Memory B cell (primary cell): ENCODE data around the gene GALNT6.
A peak's percentile ranks its signal among the peaks of the same experiment; 100 is the strongest.

Source experiments
- ATAC-seq: fragments of 150-1000 bp; cut with Tn5 transposase; 2 replicates; pipeline ENCODE4 v1.10.0; 2021; ENCODE audit warnings: low read depth, mild to moderate bottlenecking, moderate library complexity
- DNase-seq, 2 donors: peaks; one replicate each; pipeline ENCODE4 v3.0.0; 2022; ENCODE audit warnings: low spot score in 2 of 2
- H3K27ac Mint-ChIP-seq: one replicate; pipeline ENCODE4 v1.8.0; 2022; ENCODE audit warnings: mild to moderate bottlenecking, moderate library complexity, mixed read lengths
- H3K27me3 Mint-ChIP-seq: one replicate; pipeline ENCODE4 v1.8.0; 2022; ENCODE audit warnings: mixed read lengths
- H3K36me3 Mint-ChIP-seq: one replicate; pipeline ENCODE4 v1.8.0; 2022; ENCODE audit warnings: mild to moderate bottlenecking, mixed read lengths
- H3K4me1 Mint-ChIP-seq: one replicate; pipeline ENCODE4 v1.8.0; 2022; ENCODE audit warnings: mixed read lengths
- H3K4me3 Mint-ChIP-seq: one replicate; pipeline ENCODE4 v1.8.0; 2022; ENCODE audit warnings: mild to moderate bottlenecking, moderate library complexity, mixed read lengths
- H3K9me3 Mint-ChIP-seq: one replicate; pipeline ENCODE4 v1.8.0; 2022; ENCODE audit warnings: mixed read lengths

The GALNT6 gene

DNA sequence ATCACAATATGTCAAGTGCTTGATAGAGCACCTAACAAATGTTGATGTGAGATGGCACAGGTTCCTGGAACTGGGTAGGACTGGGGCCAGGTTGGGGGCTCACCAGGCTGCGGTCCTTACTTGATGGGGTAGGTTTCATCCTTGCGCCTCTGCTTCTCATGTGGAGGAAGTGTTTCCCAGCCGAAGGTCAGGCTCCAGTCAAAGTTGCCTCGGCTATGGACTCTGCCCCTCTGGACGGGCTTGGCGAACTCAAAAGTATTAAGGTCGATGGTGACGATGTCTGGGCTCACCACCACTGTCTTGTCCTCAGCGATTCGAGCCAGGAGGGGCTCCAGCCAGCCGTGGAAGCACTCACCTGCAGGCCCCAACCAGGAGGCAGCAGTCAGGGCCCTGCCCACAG is 27.2 kb downstream of the GALNT6 start:
- peaks cover 9% of the 10 kb centered on the region for H3K36me3 Mint-ChIP-seq

DNA sequence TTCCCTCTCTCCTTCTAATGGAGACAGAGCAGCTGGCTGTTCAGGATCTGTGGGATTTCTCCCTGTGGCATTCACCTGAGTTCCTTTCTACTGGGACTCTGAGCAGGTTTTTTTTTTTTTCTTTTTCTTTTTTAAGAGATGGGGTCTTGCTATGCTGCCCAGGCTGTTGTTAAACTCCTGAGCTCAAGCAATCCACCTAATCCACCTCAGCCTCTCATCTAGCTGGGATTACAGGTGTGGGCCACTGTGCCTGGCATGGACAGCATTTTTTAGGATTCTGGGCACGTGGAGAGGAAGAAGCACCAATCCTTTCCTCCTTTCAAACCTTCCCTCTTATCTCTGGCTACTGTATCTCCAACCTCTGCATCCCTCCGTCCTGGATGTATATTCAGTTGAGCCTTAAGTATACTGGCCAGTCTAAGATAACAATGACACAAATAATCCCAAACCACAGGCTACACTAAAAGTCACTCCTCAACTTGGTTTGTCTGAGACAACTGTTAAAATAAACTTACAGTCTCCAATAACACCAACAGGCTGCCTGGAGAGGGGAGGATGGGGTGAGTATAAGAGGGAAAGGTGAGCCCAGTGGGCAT is 28.4 kb downstream of the GALNT6 start:
- peaks cover 11% of the 10 kb centered on the region for H3K36me3 Mint-ChIP-seq
- H3K27me3 Mint-ChIP-seq, result no peaks in the 10 kb centered on the region
- ATAC-seq, result no peak
- no peak overlapping the region for H3K27ac Mint-ChIP-seq
- no peaks in the 10 kb centered on the region for H3K9me3 Mint-ChIP-seq
- H3K4me3 Mint-ChIP-seq, result no peak overlapping the region
- H3K4me1 Mint-ChIP-seq, result peaks cover 19% of the 10 kb centered on the region
- no peak for DNase-seq

More for the DNA sequence above, 27.2 kb downstream of the GALNT6 start:
- Mint-ChIP-seq H3K27ac (no peak overlapping the region), H3K27me3 (no peaks in the 10 kb centered on the region), H3K4me3 (no peak overlapping the region), H3K4me1 (peaks cover 17% of the 10 kb centered on the region), H3K9me3 (no peaks in the 10 kb centered on the region)
- no peak for DNase-seq
- ATAC-seq, result no peak

DNA sequence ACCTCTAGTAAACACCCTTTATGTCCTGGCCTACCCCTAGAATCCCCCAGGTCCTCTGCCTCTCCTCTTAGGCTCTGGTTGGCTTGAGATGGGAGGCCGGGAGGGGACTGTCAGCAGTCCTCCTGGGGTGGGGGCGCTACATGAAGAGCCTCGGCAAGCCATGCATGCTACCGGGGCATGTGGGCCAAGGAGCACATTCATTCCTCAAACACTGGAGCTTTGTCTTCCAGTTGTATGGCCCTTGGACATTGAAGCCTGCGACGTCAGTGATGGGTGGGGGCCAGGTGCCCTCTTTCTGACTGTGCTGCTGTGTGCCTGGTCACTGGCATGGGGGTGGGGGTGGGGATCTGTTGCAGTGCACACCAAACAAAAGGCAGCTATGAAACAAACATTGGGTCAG is 28.9 kb downstream of the GALNT6 start:
- H3K27ac Mint-ChIP-seq, result no peak overlapping the region
- DNase-seq, result no peak
- no peak for ATAC-seq
- H3K27me3 Mint-ChIP-seq, result no peaks in the 10 kb centered on the region
- peaks cover 11% of the 10 kb centered on the region for H3K36me3 Mint-ChIP-seq
- peaks cover 18% of the 10 kb centered on the region for H3K4me1 Mint-ChIP-seq
- H3K9me3 Mint-ChIP-seq, result no peaks in the 10 kb centered on the region
- H3K4me3 Mint-ChIP-seq, result no peak overlapping the region

DNA sequence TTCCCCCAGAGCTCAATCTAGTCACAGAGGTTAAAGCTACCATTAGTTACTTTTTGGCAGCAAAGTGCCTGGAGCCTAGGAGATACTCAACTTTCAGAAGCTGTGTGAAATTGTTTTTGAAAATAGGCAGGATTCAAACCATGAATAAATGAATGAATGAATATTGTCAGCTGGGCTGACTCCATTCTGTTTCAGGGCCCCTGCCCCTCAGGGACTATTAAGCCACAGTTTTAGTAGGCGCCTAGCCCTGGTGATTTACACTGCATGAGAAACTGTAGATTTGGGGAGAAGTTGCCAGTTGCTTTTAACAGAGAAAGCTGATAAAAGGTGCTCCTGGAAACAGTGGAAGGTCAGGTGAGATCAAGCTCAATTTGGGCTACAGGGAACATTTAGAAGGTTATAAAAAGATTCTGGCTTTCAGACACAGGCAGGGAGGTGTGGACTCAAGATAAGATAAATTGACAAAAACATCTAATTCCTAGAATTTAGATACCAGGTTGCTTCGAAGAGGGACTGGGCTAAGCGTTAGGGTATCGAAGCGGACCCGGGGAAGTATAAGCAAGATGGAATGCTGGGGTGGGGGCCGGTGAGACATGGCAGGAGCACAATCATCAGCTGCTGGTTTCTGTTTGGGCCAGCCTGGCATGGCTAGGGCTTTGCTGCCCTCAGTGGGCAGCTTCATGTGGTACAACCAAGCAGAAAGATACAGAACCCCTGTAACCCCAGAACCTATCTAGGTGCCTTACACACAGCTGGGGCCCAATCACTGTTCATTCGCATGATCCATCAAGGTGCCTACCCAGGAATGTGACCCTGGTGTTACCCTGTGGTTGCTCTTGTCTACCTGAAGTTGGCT is 29.8 kb downstream of the GALNT6 start:
- Mint-ChIP-seq H3K27me3 (no peaks in the 10 kb centered on the region), H3K9me3 (no peaks in the 10 kb centered on the region), H3K27ac (no peak overlapping the region), H3K36me3 (peaks cover 11% of the 10 kb centered on the region), H3K4me3 (no peak overlapping the region), H3K4me1 (peaks cover 24% of the 10 kb centered on the region)
- ATAC-seq (no peak), DNase-seq (no peak)

DNA sequence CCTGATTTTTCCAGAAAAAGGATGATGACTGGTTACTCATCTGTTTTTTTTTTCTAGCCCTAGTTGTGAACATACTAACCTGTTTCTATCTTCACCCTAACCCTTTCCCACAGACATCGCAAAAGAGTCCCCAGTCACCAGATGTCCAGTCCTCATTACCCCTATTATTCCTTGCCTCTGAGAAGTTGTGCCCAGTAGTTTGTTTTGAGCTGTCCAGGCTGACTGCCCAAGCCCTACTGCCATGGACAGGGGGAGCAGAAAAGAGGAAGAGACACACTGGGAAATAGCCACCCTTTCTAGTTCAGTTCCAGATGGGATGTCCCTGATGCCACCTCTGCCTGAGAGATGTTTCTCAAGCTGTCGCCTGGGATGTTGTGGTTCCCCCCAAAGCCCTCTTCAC is 30.9 kb downstream of the GALNT6 start:
- Mint-ChIP-seq H3K4me3 (no peak overlapping the region), H3K4me1 (peaks cover 24% of the 10 kb centered on the region), H3K9me3 (no peaks in the 10 kb centered on the region), H3K27ac (no peak overlapping the region), H3K27me3 (no peaks in the 10 kb centered on the region), H3K36me3 (peaks cover 11% of the 10 kb centered on the region)
- ATAC-seq (no peak), DNase-seq (no peak)

DNA sequence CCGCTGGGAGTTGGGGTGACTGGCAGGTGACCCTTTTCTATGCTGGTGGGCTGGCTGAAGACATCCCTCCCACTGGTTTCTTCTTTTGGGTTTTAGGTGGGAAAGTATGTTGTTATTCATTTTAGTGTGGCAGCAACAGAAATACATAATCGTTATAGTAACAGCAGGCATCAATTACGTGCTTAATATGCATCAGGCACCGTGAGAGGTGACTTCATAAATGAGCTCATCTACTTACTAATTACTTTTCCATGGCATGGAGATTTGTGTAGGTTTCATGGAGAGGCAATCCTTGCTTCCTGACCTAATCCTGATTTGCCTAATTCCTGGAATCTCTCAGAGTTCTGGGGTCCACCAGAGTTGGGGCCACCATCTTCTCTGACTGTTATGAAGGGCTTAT is 31.4 kb downstream of the GALNT6 start:
- Mint-ChIP-seq H3K27ac (no peak overlapping the region), H3K4me1 (peaks cover 26% of the 10 kb centered on the region), H3K9me3 (no peaks in the 10 kb centered on the region), H3K27me3 (no peaks in the 10 kb centered on the region), H3K4me3 (no peak overlapping the region), H3K36me3 (peaks cover 11% of the 10 kb centered on the region)
- ATAC-seq, result no peak
- DNase-seq, result no peak

DNA sequence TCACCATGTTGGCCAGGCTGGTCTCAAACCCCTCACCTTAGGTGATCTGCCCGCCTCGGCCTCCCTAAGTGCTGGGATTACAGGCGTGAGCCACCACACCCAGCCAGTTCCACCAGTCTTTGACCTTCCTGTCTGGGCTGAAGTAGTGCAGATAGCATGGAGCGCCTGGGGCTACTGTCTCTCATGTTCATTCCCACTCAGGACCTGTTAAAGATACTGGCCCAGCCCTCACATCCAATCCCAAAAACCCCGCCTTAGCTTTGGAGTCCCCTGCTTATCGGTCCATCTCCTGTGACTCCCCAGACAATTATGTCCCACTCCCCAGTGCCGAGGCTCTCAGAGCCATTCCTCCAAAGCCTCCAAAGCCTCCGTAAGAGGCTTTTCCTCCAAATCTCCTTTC is 32.7 kb downstream of the GALNT6 start:
- Mint-ChIP-seq H3K4me1 (peaks cover 26% of the 10 kb centered on the region), H3K27ac (no peak overlapping the region), H3K27me3 (no peaks in the 10 kb centered on the region), H3K36me3 (peaks cover 7% of the 10 kb centered on the region), H3K4me3 (peak overlapping the region; percentile 52), H3K9me3 (no peaks in the 10 kb centered on the region)
- DNase-seq (no peak), ATAC-seq (no peak)

DNA sequence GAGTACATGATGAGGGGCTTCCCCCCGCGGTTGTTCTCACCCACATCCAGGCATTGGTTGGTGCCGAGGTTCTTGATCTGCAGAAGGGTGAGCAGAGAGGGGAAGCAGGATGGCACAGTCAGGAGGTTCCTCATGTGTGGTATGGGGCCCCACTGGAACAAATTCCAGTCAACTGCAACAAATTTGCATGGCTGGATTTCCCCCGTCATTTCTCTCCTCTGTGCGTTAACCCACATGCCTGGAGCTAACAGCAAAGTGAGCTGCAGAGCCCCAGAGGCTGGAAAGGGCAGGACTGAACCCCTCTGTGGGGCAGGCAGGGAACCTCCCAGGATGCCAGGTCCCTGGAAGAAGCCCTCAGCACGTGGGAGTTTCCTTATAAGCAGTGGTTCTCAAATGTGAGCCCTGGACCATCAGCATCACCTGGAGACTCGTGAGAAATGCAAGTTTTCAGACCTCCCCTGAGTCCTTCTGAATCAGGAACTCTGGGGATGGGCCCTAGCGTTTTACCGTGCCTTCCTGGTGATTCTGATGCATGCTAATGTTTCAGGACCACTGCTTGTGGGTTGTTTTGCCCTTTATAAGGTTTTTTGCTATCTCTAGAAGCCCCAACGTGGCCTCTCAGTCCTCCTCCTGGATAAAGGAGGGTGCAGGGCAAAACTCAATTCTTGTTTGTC is 33.7 kb downstream of the GALNT6 start:
- H3K36me3 Mint-ChIP-seq, result peaks cover 3% of the 10 kb centered on the region
- H3K27ac Mint-ChIP-seq, result peak overlapping the region; percentile 31
- H3K9me3 Mint-ChIP-seq, result no peaks in the 10 kb centered on the region
- DNase-seq (peak; percentile 51 to 62), ATAC-seq (peak; percentile 93)
- no peak overlapping the region for H3K4me3 Mint-ChIP-seq
- H3K4me1 Mint-ChIP-seq, result peaks cover 26% of the 10 kb centered on the region
- H3K27me3 Mint-ChIP-seq, result no peaks in the 10 kb centered on the region

DNA sequence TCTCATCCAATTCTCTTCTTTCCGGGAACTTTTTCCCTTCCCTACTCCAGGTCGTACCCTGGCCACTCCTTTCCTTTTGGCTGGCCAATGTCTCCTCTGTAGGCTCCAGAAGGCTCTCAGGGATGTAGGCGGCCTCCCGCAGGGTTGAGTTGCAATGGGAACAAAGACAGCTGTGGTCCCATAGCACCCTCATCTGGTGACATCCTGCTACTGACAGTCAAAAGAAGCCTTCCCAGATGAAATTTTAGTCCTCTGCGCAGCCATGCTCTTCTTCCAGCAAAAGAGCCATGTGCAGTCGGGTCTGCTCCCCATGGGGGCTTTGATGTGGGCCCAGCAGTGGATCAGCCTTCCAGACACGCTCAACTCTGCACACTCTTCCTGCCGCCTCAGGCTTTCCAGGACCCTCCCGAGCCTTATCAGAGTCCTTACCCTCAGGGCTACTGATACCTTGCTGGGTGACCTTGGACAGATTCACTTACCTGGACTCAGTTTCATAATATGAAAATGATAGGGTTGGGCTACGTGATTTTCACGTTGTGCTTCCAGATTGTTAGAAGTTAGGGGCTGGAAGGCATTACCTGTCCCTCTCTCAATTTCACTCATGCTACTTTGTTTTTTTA is 39.2 kb downstream of the GALNT6 start:
- DNase-seq (peak in 1 of 2 donors; percentile 28), ATAC-seq (peak; percentile 47)
- peaks cover 6% of the 10 kb centered on the region for H3K4me1 Mint-ChIP-seq
- no peaks in the 10 kb centered on the region for H3K9me3 Mint-ChIP-seq
- no peak overlapping the region for H3K4me3 Mint-ChIP-seq
- H3K36me3 Mint-ChIP-seq, result no peaks in the 10 kb centered on the region
- H3K27ac Mint-ChIP-seq, result no peak overlapping the region
- H3K27me3 Mint-ChIP-seq, result no peaks in the 10 kb centered on the region

DNA sequence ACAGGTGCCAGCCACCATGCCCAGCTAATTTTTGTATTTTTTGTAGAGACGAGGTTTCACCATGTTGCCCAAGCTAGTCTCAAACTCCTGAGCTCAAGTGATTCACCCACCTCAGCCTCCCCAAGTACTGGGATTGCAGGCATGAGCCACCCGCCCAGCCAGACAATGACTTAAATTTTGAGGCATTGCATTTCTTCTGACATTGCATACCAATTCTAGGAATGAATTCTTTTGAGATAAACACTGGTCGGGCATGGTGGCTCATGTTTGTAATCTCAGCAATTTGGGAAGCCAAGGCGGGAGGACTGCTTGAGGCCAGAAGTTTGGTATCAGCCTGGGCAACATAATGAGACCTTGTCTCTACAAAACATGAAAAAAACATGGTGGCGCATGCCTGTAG is 42.2 kb downstream of the GALNT6 start:
- no peak for ATAC-seq
- Mint-ChIP-seq H3K27me3 (no peaks in the 10 kb centered on the region), H3K9me3 (no peaks in the 10 kb centered on the region), H3K36me3 (no peaks in the 10 kb centered on the region), H3K27ac (no peak overlapping the region), H3K4me3 (no peak overlapping the region), H3K4me1 (peaks cover 6% of the 10 kb centered on the region)
- DNase-seq, result no peak

DNA sequence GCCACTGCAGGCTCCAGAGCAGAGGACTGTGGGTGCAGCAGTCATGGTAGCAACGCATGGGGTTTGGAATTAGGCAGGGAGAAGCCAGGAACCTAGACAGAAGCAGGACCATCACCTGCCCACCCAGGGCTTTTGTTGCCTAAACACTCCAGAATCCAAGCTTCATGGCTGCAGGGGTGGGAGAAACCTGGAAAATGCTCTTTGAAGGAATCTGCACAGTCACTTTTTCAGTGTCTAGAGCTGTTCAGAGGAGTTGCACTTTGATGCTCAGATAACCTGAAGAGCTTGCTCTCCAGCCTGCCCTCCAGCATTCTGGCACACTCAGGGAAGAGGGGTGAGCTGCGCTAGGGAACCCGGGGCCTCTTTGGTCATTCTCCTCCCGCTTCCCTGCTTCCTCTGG is 43.1 kb downstream of the GALNT6 start:
- Mint-ChIP-seq H3K36me3 (no peaks in the 10 kb centered on the region), H3K9me3 (no peaks in the 10 kb centered on the region), H3K27ac (no peak overlapping the region), H3K27me3 (no peaks in the 10 kb centered on the region), H3K4me3 (no peak overlapping the region), H3K4me1 (peaks cover 14% of the 10 kb centered on the region)
- DNase-seq, result no peak
- ATAC-seq, result no peak

DNA sequence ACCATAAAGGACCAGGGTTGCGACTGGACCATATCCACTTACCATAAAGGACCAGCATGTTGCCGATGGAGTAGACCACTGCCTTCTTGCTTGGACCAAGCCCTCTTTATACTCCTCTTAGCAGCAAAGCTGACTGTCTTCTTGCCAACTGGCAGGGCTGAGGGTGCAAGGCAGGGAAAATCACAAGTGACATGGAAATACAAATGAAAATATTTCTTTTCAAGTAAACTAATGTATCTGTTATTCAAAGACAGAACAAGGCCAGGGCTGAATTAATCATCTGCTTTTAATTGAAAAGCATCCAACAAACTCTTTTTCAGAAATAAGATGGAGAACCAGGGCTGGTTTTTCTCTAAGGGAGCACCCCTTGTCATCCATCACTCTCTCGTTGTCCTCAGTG is 44.6 kb downstream of the GALNT6 start, which contains the start of gene CELA1:
Gene CELA1 (minus strand): TSS at position 99 of the 400 bp plus-strand sequence. CDS start 41 bp downstream, at position 58.
- H3K4me3 Mint-ChIP-seq, result no peak within 1 kb of the TSS
- no peaks in the 10 kb centered on the region for H3K9me3 Mint-ChIP-seq
- no peak for ATAC-seq
- H3K36me3 Mint-ChIP-seq, result no peaks in the 10 kb centered on the region
- no peak within 1 kb of the TSS for H3K27ac Mint-ChIP-seq
- H3K27me3 Mint-ChIP-seq, result no peaks in the 10 kb centered on the region
- no peak for DNase-seq
- H3K4me1 Mint-ChIP-seq, result peaks cover 21% of the 10 kb centered on the region

DNA sequence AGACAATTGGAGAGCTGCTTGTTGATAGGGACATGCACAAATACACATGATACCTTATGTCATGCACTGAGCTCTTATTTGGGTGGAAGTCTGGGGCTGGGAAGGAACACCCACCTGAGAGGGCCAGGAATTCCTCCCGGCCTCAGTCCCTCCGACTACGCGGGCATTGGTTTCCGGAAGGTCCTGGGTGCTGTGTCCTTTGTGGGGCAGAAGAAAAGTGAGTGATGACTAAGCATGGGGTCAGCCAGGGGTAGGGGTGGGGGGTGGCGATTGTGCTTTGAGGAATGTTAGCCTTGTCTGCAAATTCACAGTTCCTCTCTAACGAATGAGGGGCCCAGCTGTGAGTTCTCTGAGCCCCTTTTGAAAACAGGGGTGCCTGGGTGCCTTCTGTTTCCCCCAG is 45.5 kb downstream of the GALNT6 start:
- Mint-ChIP-seq H3K9me3 (no peaks in the 10 kb centered on the region), H3K27me3 (no peaks in the 10 kb centered on the region), H3K36me3 (no peaks in the 10 kb centered on the region), H3K4me3 (no peak overlapping the region), H3K4me1 (peaks cover 27% of the 10 kb centered on the region), H3K27ac (no peak overlapping the region)
- DNase-seq (no peak), ATAC-seq (no peak)

DNA sequence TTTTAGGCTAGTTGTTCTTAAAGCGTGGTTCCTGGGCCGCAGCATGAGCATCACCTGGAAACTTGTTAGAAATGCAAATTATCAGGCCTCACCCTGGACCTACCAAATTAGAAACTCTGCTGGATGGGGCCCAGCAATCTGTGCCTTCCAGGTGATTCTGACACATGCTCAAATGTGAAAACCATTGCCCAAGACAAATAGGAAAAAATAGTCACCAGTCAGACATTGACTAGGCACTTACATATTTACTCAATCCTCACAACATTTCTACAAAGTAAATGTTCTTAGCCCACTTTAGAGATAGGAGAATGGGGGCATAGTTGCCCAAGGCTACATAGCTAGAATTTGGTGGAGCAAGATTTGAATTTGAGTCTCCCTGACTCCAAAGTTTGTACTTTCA is 48.0 kb downstream of the GALNT6 start:
- DNase-seq (no peak), ATAC-seq (no peak)
- Mint-ChIP-seq H3K4me3 (no peak overlapping the region), H3K36me3 (no peaks in the 10 kb centered on the region), H3K27me3 (no peaks in the 10 kb centered on the region), H3K4me1 (peaks cover 27% of the 10 kb centered on the region), H3K27ac (no peak overlapping the region), H3K9me3 (no peaks in the 10 kb centered on the region)
